Glomerular endothelial cell (primary cell): Measurements from ENCODE around the gene IL20. TPM values are rescaled to one million over a fixed set of nuclear protein-coding genes. Genes with fewer than 3 reads are reported as not detected.

Experiments
- DNase-seq: peaks from one replicate; pipeline ENCODE4 v3.0.0-alpha.2; 2011; ENCODE audit warnings: low read depth, low spot score; ENCODE audit errors: extremely low read depth
- total RNA-seq: library from RNA; depleted of rRNA; stranded (reverse); fragments of >200 nt; gene quantifications from 2 replicates; pipeline ENCODE4 v1.2.3, GENCODE V29; 2015

Gene IL20
- total RNA-seq, 1 donor from 2014 or later: not detected

GRCh38 chr1:206898915-206899431 lies 33.5 kb downstream of the IL20 start:
- DNase-seq: no peak

GRCh38 chr1:206899717-206900116 lies 34.3 kb downstream of the IL20 start:
- DNase-seq: no peak

- DNase-seq: no peak
Measured at GRCh38 chr1:206900149-206900548, 34.7 kb downstream of the IL20 start.

GRCh38 chr1:206901944-206902343 lies 36.5 kb downstream of the IL20 start:
- no peak for DNase-seq

- DNase-seq: no peak
Measured at GRCh38 chr1:206902702-206903101, 37.3 kb downstream of the IL20 start.

GRCh38 chr1:206903687-206904086 lies 38.3 kb downstream of the IL20 start:
- DNase-seq: no peak

GRCh38 chr1:206904423-206905142 lies 39.2 kb downstream of the IL20 start:
- DNase-seq: no peak

GRCh38 chr1:206905295-206906164 lies 40.1 kb downstream of the IL20 start:
- DNase-seq: no peak

- no peak for DNase-seq
Measured at GRCh38 chr1:206907304-206907991, 42.0 kb downstream of the IL20 start.

GRCh38 chr1:206908038-206908437 lies 42.6 kb downstream of the IL20 start:
- no peak for DNase-seq

GRCh38 chr1:206909161-206909882 lies 43.9 kb downstream of the IL20 start:
- no peak for DNase-seq

GRCh38 chr1:206909883-206910318 lies 44.5 kb downstream of the IL20 start:
- no peak for DNase-seq

- DNase-seq: no peak
Measured at GRCh38 chr1:206911064-206911663, 45.7 kb downstream of the IL20 start.

GRCh38 chr1:206912445-206913095 lies 47.1 kb downstream of the IL20 start:
- DNase-seq: peak; percentile 41

GRCh38 chr1:206913766-206914537 lies 48.5 kb downstream of the IL20 start:
- DNase-seq: no peak

GRCh38 chr1:206915030-206915735 lies 49.8 kb downstream of the IL20 start:
- no peak for DNase-seq

GRCh38 chr1:206916000-206916709 lies 50.7 kb downstream of the IL20 start:
- no peak for DNase-seq

GRCh38 chr1:206918076-206918475 lies 52.7 kb downstream of the IL20 start:
- no peak for DNase-seq
